ENCODE results near the gene PNPLA1. TPM values are rescaled to one million over a fixed set of nuclear protein-coding genes. Genes with fewer than 3 reads are reported as not detected.

PNPLA1 gene
- total RNA-seq, 2 experiments from 2014 or later: 0.13 TPM; not detected in 1

DNA sequence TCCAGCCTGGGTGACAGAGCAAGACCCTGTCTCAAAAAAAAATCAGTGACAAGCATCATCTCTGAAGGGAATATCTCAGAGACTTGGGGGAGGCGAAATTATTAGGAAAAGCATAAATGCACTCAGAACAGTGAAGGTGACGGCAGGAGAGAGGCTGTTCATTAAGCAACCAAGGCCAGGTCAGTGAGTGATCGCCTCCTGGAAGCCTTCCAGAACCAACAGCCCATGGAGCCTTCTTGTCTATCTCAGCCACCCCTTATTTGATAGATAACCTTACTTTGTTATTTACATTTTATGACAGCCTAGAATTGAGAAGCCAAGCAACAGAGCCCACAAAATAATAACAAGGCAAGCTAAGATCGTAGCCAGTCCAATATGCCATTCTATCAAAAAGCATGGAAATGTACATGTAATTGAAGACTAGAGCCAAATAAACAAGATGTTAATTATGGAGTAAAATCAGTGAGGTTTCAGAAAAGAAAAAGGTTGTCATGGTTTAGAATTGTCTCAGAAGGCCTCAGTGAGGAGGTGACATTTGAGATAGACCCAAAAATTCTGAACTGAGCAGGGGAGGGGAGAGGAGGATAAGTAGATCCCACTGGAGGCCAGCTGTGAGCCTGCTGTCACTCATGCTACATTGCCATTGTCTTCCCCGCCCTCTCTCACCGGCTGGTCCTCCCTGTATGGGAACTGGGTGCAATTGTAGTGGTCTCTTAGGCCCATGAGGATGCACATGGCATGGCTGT, 49.0 kb downstream of the PNPLA1 start:
- ChIA-PET CTCF (interaction anchor here (2.2 to 3.0 kb wide), 2 partner anchors 17 to 22 kb away, joined by 8 to 10 read pairs; no protein-coding TSS in a partner anchor), POLR2A (no interaction called here)
- Mint-ChIP-seq H3K4me1 (no peaks in the 10 kb centered on the region), H3K4me3 (no peak overlapping the region), H3K27me3 (peaks cover 8% of the 10 kb centered on the region), H3K9me3 (no peaks in the 10 kb centered on the region), H3K27ac (no peak overlapping the region), H3K36me3 (ENCODE audit: low read depth) (no peaks in the 10 kb centered on the region)
- no peak for DNase-seq

DNA sequence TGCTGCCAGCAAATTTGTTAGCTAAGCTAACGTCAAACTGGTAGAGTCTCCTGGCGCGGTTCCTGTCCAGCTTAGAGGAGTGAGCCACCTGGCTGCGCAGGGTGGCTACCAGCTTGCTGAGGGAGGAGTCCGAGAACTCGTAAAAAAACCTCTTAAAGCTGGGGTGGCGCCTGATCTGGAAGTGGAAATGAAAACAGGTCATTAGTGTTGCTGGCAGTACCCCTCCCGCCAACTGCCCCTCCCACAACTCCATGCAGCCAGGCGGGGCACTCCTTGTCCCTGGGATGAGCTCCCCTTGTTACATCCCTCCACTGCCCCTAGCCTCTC, 49.5 kb downstream of the PNPLA1 start:
- no peaks in the 10 kb centered on the region for H3K4me1 Mint-ChIP-seq
- no peak for DNase-seq
- H3K9me3 Mint-ChIP-seq: no peaks in the 10 kb centered on the region
- ChIA-PET POLR2A (no interaction called here), CTCF (interaction anchor here (3.0 kb wide), 1 partner anchor 22 kb away, joined by 8 read pairs; no protein-coding TSS in a partner anchor)
- no peak overlapping the region for H3K4me3 Mint-ChIP-seq
- peaks cover 8% of the 10 kb centered on the region for H3K27me3 Mint-ChIP-seq
- H3K27ac Mint-ChIP-seq: no peak overlapping the region
- H3K36me3 Mint-ChIP-seq (ENCODE audit: low read depth): no peaks in the 10 kb centered on the region

DNA sequence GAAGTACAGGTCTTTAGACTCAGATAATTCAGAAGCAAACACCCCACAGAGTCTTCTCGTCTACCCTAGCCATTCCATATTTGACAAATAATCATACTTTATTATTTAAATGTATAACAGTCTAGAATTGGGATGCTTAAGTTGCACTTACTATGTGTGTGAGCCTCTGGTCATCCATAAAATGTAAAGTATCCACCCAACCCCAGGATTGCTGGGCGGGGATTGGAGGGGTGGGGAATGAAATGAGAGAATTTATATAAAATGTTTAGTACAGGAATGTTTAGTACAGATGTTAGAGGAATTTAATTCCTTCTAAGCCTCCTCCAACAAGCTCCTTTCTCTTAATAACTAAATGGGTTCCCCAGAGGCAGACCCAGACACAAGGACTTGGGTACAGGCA, 50.0 kb downstream of the PNPLA1 start:
- CTCF ChIA-PET: interaction anchor here (1.7 to 3.0 kb wide), 2 partner anchors 17 to 21 kb away, joined by 6 to 8 read pairs; no protein-coding TSS in a partner anchor
- no peak for DNase-seq
- Mint-ChIP-seq H3K4me3 (no peak overlapping the region), H3K36me3 (ENCODE audit: low read depth) (no peaks in the 10 kb centered on the region), H3K4me1 (no peaks in the 10 kb centered on the region), H3K27me3 (peaks cover 8% of the 10 kb centered on the region), H3K9me3 (no peaks in the 10 kb centered on the region), H3K27ac (no peak overlapping the region)
- POLR2A ChIA-PET: no interaction called here

DNA sequence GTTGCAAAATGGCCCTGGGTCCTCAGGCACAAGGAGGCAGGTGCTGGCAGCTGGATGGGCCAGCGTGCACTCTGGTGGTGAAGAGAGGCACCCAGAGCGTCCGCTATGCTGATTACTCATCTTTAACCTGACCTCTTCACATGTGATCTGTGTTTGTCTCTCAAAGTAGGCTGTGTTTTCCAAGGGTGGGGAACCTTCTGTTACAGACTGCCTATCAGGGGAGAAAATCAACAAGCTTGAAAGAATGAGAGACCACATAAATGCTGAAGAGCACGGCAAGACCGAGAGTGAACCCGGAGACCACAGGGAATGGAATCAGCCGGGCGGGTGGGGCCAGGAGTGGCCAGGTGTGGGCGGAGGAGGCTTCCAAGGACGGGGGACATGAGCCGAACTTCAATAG, 50.6 kb downstream of the PNPLA1 start:
- ChIA-PET CTCF (interaction anchor here (1.7 to 3.0 kb wide), 2 partner anchors 18 to 21 kb away, joined by 6 to 8 read pairs; no protein-coding TSS in a partner anchor), POLR2A (no interaction called here)
- no peaks in the 10 kb centered on the region for H3K4me1 Mint-ChIP-seq
- H3K4me3 Mint-ChIP-seq: no peak overlapping the region
- H3K27me3 Mint-ChIP-seq: peaks cover 8% of the 10 kb centered on the region
- H3K27ac Mint-ChIP-seq: no peak overlapping the region
- no peaks in the 10 kb centered on the region for H3K9me3 Mint-ChIP-seq
- H3K36me3 Mint-ChIP-seq (ENCODE audit: low read depth): no peaks in the 10 kb centered on the region
- DNase-seq: no peak

DNA sequence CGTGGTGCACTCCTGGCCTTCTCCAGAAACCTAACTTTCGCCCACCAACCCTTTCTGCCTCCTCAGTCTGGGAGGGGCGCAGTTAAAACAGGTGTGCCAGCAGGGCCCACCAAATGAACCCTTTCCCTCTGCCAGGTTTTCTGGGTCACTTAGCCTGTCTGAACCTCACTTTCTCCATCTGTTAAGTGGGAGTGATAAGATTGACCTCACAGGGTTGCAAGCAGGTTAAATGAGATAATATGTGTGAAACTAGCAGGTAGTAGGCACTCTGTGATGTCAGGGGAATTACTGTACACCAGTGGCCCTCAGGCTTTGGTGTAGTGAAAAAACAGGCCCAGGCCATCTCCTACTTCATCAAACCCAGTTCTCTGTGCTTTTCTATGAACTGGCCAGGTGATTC, 52.7 kb downstream of the PNPLA1 start:
- Mint-ChIP-seq H3K4me3 (no peak overlapping the region), H3K4me1 (no peaks in the 10 kb centered on the region), H3K36me3 (ENCODE audit: low read depth) (no peaks in the 10 kb centered on the region), H3K9me3 (no peaks in the 10 kb centered on the region), H3K27me3 (peaks cover 19% of the 10 kb centered on the region), H3K27ac (no peak overlapping the region)
- DNase-seq: no peak
- ChIA-PET CTCF (no interaction called here), POLR2A (no interaction called here)

DNA sequence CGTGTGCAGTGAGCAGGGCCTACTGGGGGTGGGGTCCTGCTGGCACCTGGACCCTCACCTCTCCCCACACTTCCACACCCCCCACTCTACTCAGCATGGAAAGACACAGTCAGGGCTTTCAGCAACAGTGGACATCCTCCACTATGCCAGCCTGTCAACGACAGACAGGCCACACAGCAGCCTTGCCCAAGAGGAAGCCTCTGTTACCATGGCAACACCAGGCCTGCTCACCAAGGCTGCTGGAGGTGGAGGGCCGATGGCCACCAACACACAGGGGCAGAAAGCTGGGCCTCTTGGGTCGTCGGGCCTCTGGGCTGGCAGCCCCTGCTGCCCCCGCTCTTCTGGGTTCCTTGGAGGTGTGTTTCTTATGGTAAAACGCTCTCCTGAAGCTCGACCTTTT, 53.2 kb downstream of the PNPLA1 start:
- H3K27me3 Mint-ChIP-seq: peaks cover 15% of the 10 kb centered on the region
- no peak overlapping the region for H3K4me3 Mint-ChIP-seq
- ChIA-PET CTCF (no interaction called here), POLR2A (no interaction called here)
- H3K4me1 Mint-ChIP-seq: no peaks in the 10 kb centered on the region
- DNase-seq: no peak
- H3K36me3 Mint-ChIP-seq (ENCODE audit: low read depth): no peaks in the 10 kb centered on the region
- H3K27ac Mint-ChIP-seq: no peak overlapping the region
- no peaks in the 10 kb centered on the region for H3K9me3 Mint-ChIP-seq

- no peak overlapping the region for H3K4me3 Mint-ChIP-seq
- peaks cover 15% of the 10 kb centered on the region for H3K27me3 Mint-ChIP-seq
- no peaks in the 10 kb centered on the region for H3K36me3 Mint-ChIP-seq (ENCODE audit: low read depth)
- ChIA-PET POLR2A (no interaction called here), CTCF (interaction anchor here (0.8 kb wide), 1 partner anchor 37 kb away, joined by 3 read pairs; no protein-coding TSS in a partner anchor)
- H3K9me3 Mint-ChIP-seq: no peaks in the 10 kb centered on the region
- DNase-seq: no peak
- no peaks in the 10 kb centered on the region for H3K4me1 Mint-ChIP-seq
- no peak overlapping the region for H3K27ac Mint-ChIP-seq
Observed at GRCh38 chr6:36324191-36324590, 54.3 kb downstream of the PNPLA1 start.

GRCh38 chr6:36324715-36325114, 54.9 kb downstream of the PNPLA1 start:
- POLR2A ChIA-PET: no interaction called here
- no peaks in the 10 kb centered on the region for H3K9me3 Mint-ChIP-seq
- no peaks in the 10 kb centered on the region for H3K36me3 Mint-ChIP-seq (ENCODE audit: low read depth)
- peaks cover 15% of the 10 kb centered on the region for H3K27me3 Mint-ChIP-seq
- CTCF ChIA-PET: interaction anchor here (0.8 kb wide), 1 partner anchor 37 kb away, joined by 3 read pairs; no protein-coding TSS in a partner anchor
- no peak overlapping the region for H3K27ac Mint-ChIP-seq
- no peak for DNase-seq
- H3K4me1 Mint-ChIP-seq: no peaks in the 10 kb centered on the region
- H3K4me3 Mint-ChIP-seq: no peak overlapping the region

- ChIA-PET POLR2A (no interaction called here), CTCF (interaction anchor here (0.9 to 1.8 kb wide), 3 partner anchors 9 to 14 kb away, joined by 4 to 7 read pairs (median 7); no protein-coding TSS in a partner anchor)
- no peak overlapping the region for H3K4me3 Mint-ChIP-seq
- DNase-seq: no peak
- H3K27me3 Mint-ChIP-seq: peaks cover 15% of the 10 kb centered on the region
- H3K9me3 Mint-ChIP-seq: no peaks in the 10 kb centered on the region
- H3K4me1 Mint-ChIP-seq: no peaks in the 10 kb centered on the region
- H3K36me3 Mint-ChIP-seq (ENCODE audit: low read depth): no peaks in the 10 kb centered on the region
- no peak overlapping the region for H3K27ac Mint-ChIP-seq
Observed at GRCh38 chr6:36326356-36326995, 56.6 kb downstream of the PNPLA1 start.

- no peak overlapping the region for H3K27ac Mint-ChIP-seq
- no peak overlapping the region for H3K4me3 Mint-ChIP-seq
- no peak for DNase-seq
- H3K4me1 Mint-ChIP-seq: no peaks in the 10 kb centered on the region
- no peaks in the 10 kb centered on the region for H3K36me3 Mint-ChIP-seq (ENCODE audit: low read depth)
- H3K9me3 Mint-ChIP-seq: no peaks in the 10 kb centered on the region
- H3K27me3 Mint-ChIP-seq: peaks cover 21% of the 10 kb centered on the region
- POLR2A ChIA-PET: no interaction called here
- CTCF ChIA-PET: interaction anchor here (1.8 kb wide), 1 partner anchor 13 kb away, joined by 7 read pairs; no protein-coding TSS in a partner anchor
Observed at GRCh38 chr6:36327226-36327918, 57.5 kb downstream of the PNPLA1 start.

DNA sequence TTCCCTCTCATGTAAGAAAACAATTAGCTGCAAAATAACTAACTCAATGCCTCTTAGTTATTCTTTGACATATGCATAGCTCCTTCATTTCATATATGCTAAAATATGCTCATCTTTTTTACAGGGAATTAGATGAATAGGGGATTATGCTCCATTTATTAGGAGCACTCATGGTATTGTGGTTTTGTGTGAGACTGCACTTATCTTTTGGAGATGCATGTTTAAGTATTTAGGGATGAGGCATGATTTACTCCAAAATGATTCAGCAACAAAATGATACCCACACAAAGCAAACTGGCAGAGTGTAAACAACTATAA, 58.0 kb downstream of the PNPLA1 start:
- Mint-ChIP-seq H3K9me3 (no peaks in the 10 kb centered on the region), H3K36me3 (ENCODE audit: low read depth) (no peaks in the 10 kb centered on the region), H3K27me3 (peaks cover 24% of the 10 kb centered on the region), H3K27ac (no peak overlapping the region), H3K4me3 (no peak overlapping the region), H3K4me1 (no peaks in the 10 kb centered on the region)
- DNase-seq: no peak
- POLR2A ChIA-PET: no interaction called here
- CTCF ChIA-PET: interaction anchor here (1.8 kb wide), 1 partner anchor 13 kb away, joined by 7 read pairs; no protein-coding TSS in a partner anchor

DNA sequence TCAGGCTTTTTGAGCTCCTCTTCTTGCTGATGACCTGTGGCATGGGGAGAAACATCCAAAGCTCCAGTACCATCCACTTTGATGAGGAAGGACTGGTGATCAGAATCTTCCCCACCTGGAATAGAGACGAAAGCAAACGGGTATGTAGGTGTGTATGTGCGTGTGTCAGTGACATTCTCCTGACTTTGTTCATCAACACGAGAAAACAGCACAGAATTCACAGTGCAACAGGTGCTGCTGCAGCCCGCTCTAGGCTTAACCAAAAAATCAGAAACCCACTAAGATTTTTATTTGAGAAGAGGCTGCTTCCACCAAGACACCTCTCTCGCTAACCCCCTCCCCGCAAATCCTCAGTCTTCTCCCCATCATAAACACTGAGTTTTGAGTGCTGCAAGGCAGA, 58.7 kb downstream of the PNPLA1 start:
- no peak overlapping the region for H3K4me3 Mint-ChIP-seq
- H3K27me3 Mint-ChIP-seq: peaks cover 30% of the 10 kb centered on the region
- CTCF ChIA-PET: interaction anchor here (1.8 kb wide), 1 partner anchor 12 kb away, joined by 7 read pairs; no protein-coding TSS in a partner anchor
- H3K27ac Mint-ChIP-seq: no peak overlapping the region
- no peaks in the 10 kb centered on the region for H3K4me1 Mint-ChIP-seq
- DNase-seq: no peak
- POLR2A ChIA-PET: no interaction called here
- H3K9me3 Mint-ChIP-seq: no peaks in the 10 kb centered on the region
- H3K36me3 Mint-ChIP-seq (ENCODE audit: low read depth): no peaks in the 10 kb centered on the region

DNA sequence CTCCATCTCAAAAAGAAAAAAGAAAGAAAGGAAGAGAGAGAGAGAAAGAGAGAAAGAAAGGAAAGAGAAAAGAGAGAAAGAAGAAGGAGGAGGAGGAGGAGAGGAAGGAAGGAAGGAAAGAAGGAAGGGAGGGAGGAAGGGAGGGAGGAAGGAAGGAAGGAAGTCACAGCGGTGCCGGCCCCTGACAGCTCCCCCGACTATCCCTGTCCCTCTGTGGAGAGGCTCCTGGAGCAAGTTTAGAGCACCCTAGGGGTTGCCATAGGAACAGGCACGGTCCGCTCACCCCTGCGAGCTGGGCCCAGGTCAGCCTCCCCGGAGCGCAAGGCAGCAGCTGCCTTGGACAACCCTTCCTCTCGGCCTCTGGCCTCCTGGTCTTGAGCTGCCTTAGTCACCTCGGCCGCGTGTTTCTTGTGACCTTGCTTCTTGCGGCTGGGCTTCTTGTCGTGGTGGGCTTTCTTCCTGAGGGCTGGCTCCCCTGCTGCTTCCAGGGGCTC, 60.0 kb downstream of the PNPLA1 start:
- no peak overlapping the region for H3K27ac Mint-ChIP-seq
- CTCF ChIA-PET: no interaction called here
- no peak for DNase-seq
- H3K4me3 Mint-ChIP-seq: no peak overlapping the region
- no peaks in the 10 kb centered on the region for H3K4me1 Mint-ChIP-seq
- H3K9me3 Mint-ChIP-seq: no peaks in the 10 kb centered on the region
- peaks cover 41% of the 10 kb centered on the region for H3K27me3 Mint-ChIP-seq
- POLR2A ChIA-PET: no interaction called here
- no peaks in the 10 kb centered on the region for H3K36me3 Mint-ChIP-seq (ENCODE audit: low read depth)

Measured in activated CD4-positive, alpha-beta memory T cell treated with anti-CD3 and anti-CD28 coated beads, Interleukin-2, amount 10 ng/mL, durations not matched to agents 7 days and 5 days (primary cell).